ENCODE results near the gene NUTF2. TPM values are rescaled to one million over a fixed set of nuclear protein-coding genes. Genes with fewer than 3 reads are reported as not detected.

The NUTF2 gene
- total and polyA plus RNA-seq, 2 of the 4 experiments (the other 2 are of a cell fraction), result 42.7 to 361 TPM

- peak overlapping the region; percentile 96 for H3K23ac ChIP-seq (ENCODE audit: low read depth, low read length)
- H3K36me3 ChIP-seq (ENCODE audit: control insufficient read depth, insufficient read depth, low read length), result no peaks in the 10 kb centered on the region
- H2BK120ac ChIP-seq (ENCODE audit: low read depth, low read length), result no peak overlapping the region
- intact Hi-C loops (cut with micrococcal nuclease), result loop anchor here (2.0 kb wide), 1 partner anchor 27 kb away; no protein-coding TSS in a partner anchor
- peak overlapping the region in 1 of 2 experiments; percentile 61; a peak in 1 of 4 replicates for H4K8ac ChIP-seq (ENCODE audit: low read depth in 2 of 2, low read length in 2 of 2)
- H3K18ac ChIP-seq (ENCODE audit: low read depth, low read length), result no peak overlapping the region
- no peak overlapping the region for H2BK15ac ChIP-seq (ENCODE audit: low read depth, low read length)
- no TSS peak for BruUV-seq (replicated peaks)
- WGBS, 2 experiments (ENCODE audit: extremely low coverage in 2 of 2, insufficient read length in 1 of 2), result 0% methylated on average over 6 of the region's 11 CpGs; no CpG with 5 or more reads in 1 of the 2 experiments
- H2AK5ac ChIP-seq (ENCODE audit: low read depth, low read length), result peak overlapping the region; percentile 3
- peaks cover 13% of the 10 kb centered on the region for H3K4me1 ChIP-seq (ENCODE audit: control insufficient read depth, insufficient read depth, low read length)
- H3K56ac ChIP-seq (ENCODE audit: extremely low read depth, insufficient read depth, low read length), result peak overlapping the region; percentile 46; the same call in 1 of the 2 replicates
- DNase-seq (peak; percentile 68), ATAC-seq (ENCODE audit: low read depth) (no peak)
- no peak overlapping the region for H4K91ac ChIP-seq (ENCODE audit: insufficient read depth, low read depth, low read length)
- peak overlapping the region; percentile 60 for H3K14ac ChIP-seq (replicated peaks; ENCODE audit: low read depth, low read length)
- H4K5ac ChIP-seq (ENCODE audit: low read depth, low read length), result no peak overlapping the region
- dilution Hi-C loops (cut with HindIII; ENCODE audit: low sequenced_read_pairs, unreplicated experiment), result no loop called here
- H3K4ac ChIP-seq (ENCODE audit: low read depth, low read length), result peak overlapping the region; percentile 86
- ChIA-PET CTCF (interaction anchor here (0.6 kb wide), 1 partner anchor 20 kb away, joined by 3 read pairs; no protein-coding TSS in a partner anchor), POLR2A (ENCODE audit: unreplicated experiment) (interaction anchor here (0.9 kb wide), 1 partner anchor 10 kb away, joined by 3 read pairs; no protein-coding TSS in a partner anchor)
- TF ChIP-seq MXI1 (IDR thresholded peaks at IDR 0.05; ENCODE audit: borderline replicate concordance, low read depth, low read length) (peak; percentile 46; the same call in 1 of the 2 replicates), SMC3 (IDR thresholded peaks at IDR 0.05; ENCODE audit: low read depth, low read length) (no peak)
- peak overlapping the region; percentile 47 for H3K27ac ChIP-seq (ENCODE audit: insufficient read depth, low read length)
- in situ Hi-C loops (cut with MboI; ENCODE audit: low sequenced_read_pairs), result no loop called here
- H3K4me3 ChIP-seq (ENCODE audit: insufficient read depth, low read depth, low read length), result peak overlapping the region; percentile 69
- peaks cover 26% of the 10 kb centered on the region for H4K20me1 ChIP-seq (ENCODE audit: insufficient read depth, low read length)
- H2AFZ ChIP-seq (replicated peaks; ENCODE audit: low read length, poor library complexity), result peak overlapping the region; percentile 100
- peak overlapping the region; percentile 90 for H3K4me2 ChIP-seq (ENCODE audit: low read depth, low read length)
- peaks cover 21% of the 10 kb centered on the region for H3K9me1 ChIP-seq (ENCODE audit: insufficient read depth, low read length)
- H2AK9ac ChIP-seq (replicated peaks; ENCODE audit: low read depth, low read length, poor library complexity), result peak overlapping the region; percentile 95
- peaks cover 24 to 56% of the 10 kb centered on the region in 2 experiments for H3K79me1 ChIP-seq (ENCODE audit: low read depth in 1 of 2, low read length in 2 of 2)
- H3K9ac ChIP-seq (ENCODE audit: low read depth, low read length), result peak overlapping the region; percentile 59
- no peak overlapping the region for H2BK20ac ChIP-seq (ENCODE audit: low read depth, low read length)
- H3K27me3 ChIP-seq (ENCODE audit: control insufficient read depth, insufficient read depth, low read length), result no peaks in the 10 kb centered on the region
- peak overlapping the region; percentile 67 for H2BK5ac ChIP-seq (ENCODE audit: low read depth, low read length, poor library complexity, severe bottlenecking)
- H3K9me3 ChIP-seq (ENCODE audit: control insufficient read depth, insufficient read depth, low read length), result no peaks in the 10 kb centered on the region
Observed at GRCh38 chr16:67843343-67843765, 3.4 kb upstream of the NUTF2 start.
